Erythroblast (primary cell): Measurements from ENCODE around the gene MOV10.

Experiments used
- GATA1 ChIP-seq: IDR thresholded peaks from 2 replicates; pipeline ENCODE4 v1.6.1; 2011; ENCODE audit warnings: low read depth, mild to moderate bottlenecking, control low read depth, low read length, moderate library complexity
- POLR2A ChIP-seq: IDR thresholded peaks from 2 replicates; pipeline ENCODE4 v1.6.1; 2011; ENCODE audit warnings: mild to moderate bottlenecking, low read length

DNA sequence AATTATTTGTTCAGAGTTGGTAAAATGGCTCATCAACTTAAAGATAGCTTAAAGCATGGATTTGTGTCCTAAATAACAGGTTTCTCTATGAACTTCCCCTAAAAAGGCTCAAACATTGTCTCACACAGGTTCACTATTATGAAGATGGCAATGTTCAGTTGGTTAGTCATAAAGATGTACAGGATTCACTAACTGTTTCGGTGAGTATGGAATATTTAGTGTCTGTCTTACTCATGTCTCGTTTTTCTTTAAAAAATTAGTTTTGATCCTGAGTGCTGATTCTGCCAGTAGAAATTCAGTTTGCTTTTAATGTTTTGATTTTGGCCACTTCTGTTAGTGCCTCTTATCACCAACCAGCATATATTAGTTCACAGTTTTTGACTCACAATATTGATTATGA, 7.5 kb upstream of the MOV10 start:
- no peak for TF ChIP-seq POLR2A
- no peak for TF ChIP-seq GATA1
